GM12878 (cell line): ENCODE data around the gene SRGAP1. TPM values are rescaled to one million over a fixed set of nuclear protein-coding genes. Genes with fewer than 3 reads are reported as not detected.

Source experiments
- ATAC-seq: fragments of 200-7000 bp; cut with Tn5 transposase; 3 replicates; pipeline ENCODE4 v1.9.1; 2020; ENCODE audit warnings: mild to moderate bottlenecking, moderate library complexity
- BruUV-seq: library from RNA; stranded (reverse); fragments of 400-500 nt; replicated peaks from 2 replicates; lab custom pipeline; 2021; lab: Mats Ljungman, UMichigan
- CTCF ChIA-PET: fragments of 300-600 bp; sonication (Branson Sonifier 250); formaldehyde crosslinking; extraction: SDS; loops from one replicate; lab custom pipeline; 2021; ENCODE audit warnings: inconsistent platforms; lab: Yijun Ruan, JAX
- POLR2A ChIA-PET: fragments of 350-600 bp; formaldehyde crosslinking; extraction: SDS; loops from one replicate; lab custom pipeline; 2021; ENCODE audit warnings: inconsistent platforms; lab: Charles Lee
- RAD21 ChIA-PET: fragments of 300-600 bp; sonication (Branson Sonifier 250); formaldehyde crosslinking; loops from one replicate; lab custom pipeline; 2023; ENCODE audit warnings: antibody characterized with exemption; ENCODE audit not compliant: unreplicated experiment; lab: Charles Lee
- SMC1A ChIA-PET: fragments of 300-600 bp; sonication (Branson Sonifier 250); formaldehyde crosslinking; loops from one replicate; lab custom pipeline; 2023; ENCODE audit not compliant: unreplicated experiment, uncharacterized antibody; lab: Charles Lee
- DNase-seq: peaks from one replicate; pipeline ENCODE4 v3.0.0-alpha.2; 2011; ENCODE audit warnings: low read depth, low spot score
- FAIRE-seq: peaks from 3 replicates; lab custom pipeline; 2011; peaks lifted over from hg19 to GRCh38; lab: Jason Lieb, UNC
- H2AFZ ChIP-seq: 2 replicates; pipeline ENCODE4 v1.6.0; 2011; ENCODE audit warnings: low read depth, low read length, control low read depth; ENCODE audit not compliant: control insufficient read depth
- H3K27ac ChIP-seq: 2 replicates; pipeline ENCODE4 v1.5.1; 2011; ENCODE audit warnings: control low read depth; ENCODE audit not compliant: control insufficient read depth, insufficient read depth
- H3K27me3 ChIP-seq, 2 experiments: replicated peaks in 1 of 2; 2 replicates each; pipeline versions ENCODE4 v1.6.0 to v1.6.1; 2011; ENCODE audit warnings: low read length in 1 of 2; ENCODE audit not compliant: control insufficient read depth in 2 of 2, insufficient read depth in 2 of 2
- H3K36me3 ChIP-seq, 2 experiments: 2 replicates each; pipeline ENCODE4 v1.5.1; 2011; ENCODE audit warnings: low read length in 1 of 2; ENCODE audit not compliant: control insufficient read depth in 2 of 2, insufficient read depth in 2 of 2
- H3K4me1 ChIP-seq: 2 replicates; pipeline ENCODE4 v1.6.1; 2011; ENCODE audit warnings: mild to moderate bottlenecking, low read length, moderate library complexity, mixed read lengths; ENCODE audit not compliant: control insufficient read depth, insufficient read depth
- H3K4me2 ChIP-seq: 2 replicates; pipeline ENCODE4 v1.6.0; 2011; ENCODE audit warnings: control low read depth; ENCODE audit not compliant: control insufficient read depth, insufficient read depth
- H3K4me3 ChIP-seq: fragments of 200-600 bp; sonication (generic); 2 replicates; pipeline ENCODE4 v1.5.1; 2016
- H3K79me2 ChIP-seq: 2 replicates; pipeline ENCODE4 v1.6.0; 2011; ENCODE audit warnings: low read length; ENCODE audit not compliant: control insufficient read depth, insufficient read depth
- H3K9ac ChIP-seq: 2 replicates; pipeline ENCODE4 v1.8.0; 2011; ENCODE audit warnings: low read length, control low read depth, mixed read lengths; ENCODE audit not compliant: control insufficient read depth, insufficient read depth
- H3K9me3 ChIP-seq: replicated peaks from 3 replicates; pipeline ENCODE4 v1.5.1; 2011; ENCODE audit warnings: mild to moderate bottlenecking, low read length; ENCODE audit not compliant: control insufficient read depth, insufficient read depth
- H4K20me1 ChIP-seq: 2 replicates; pipeline ENCODE4 v1.6.0; 2011; ENCODE audit not compliant: control insufficient read depth, insufficient read depth
- ASH2L ChIP-seq: fragments of 300-600, 200-600 bp; sonication (generic); IDR thresholded peaks from 2 replicates; pipeline ENCODE4 v1.6.1; 2017; ENCODE audit warnings: low read depth, mild to moderate bottlenecking, borderline replicate concordance
- CBFB ChIP-seq: IDR thresholded peaks from 2 replicates; pipeline ENCODE4 v1.6.1; 2016; ENCODE audit warnings: antibody characterized with exemption, low read depth
- ESRRA ChIP-seq: IDR thresholded peaks from 2 replicates; pipeline ENCODE4 v1.6.1; 2012; ENCODE audit warnings: mild to moderate bottlenecking, low read length, improper control_type of control experiment
- HCFC1 ChIP-seq: fragments of 150-350 bp; IDR thresholded peaks from 2 replicates; pipeline ENCODE4 v1.6.1; 2014; ENCODE audit warnings: low read length
- HDAC6 ChIP-seq: fragments of 200-600 bp; sonication (generic); IDR thresholded peaks from one replicate; pipeline ENCODE4 v1.8.0; 2017; ENCODE audit warnings: antibody characterized with exemption; ENCODE audit not compliant: unreplicated experiment
- IKZF1 ChIP-seq: fragments of 450-650 bp; conservative IDR thresholded peaks from 2 replicates; pipeline ENCODE4 v1.6.1; 2017; ENCODE audit warnings: antibody characterized with exemption, mild to moderate bottlenecking
- LARP7 ChIP-seq: fragments of 450-650 bp; IDR thresholded peaks from 2 replicates; pipeline ENCODE4 v1.6.1; 2017; ENCODE audit warnings: mild to moderate bottlenecking
- PML ChIP-seq: IDR thresholded peaks from 2 replicates; pipeline ENCODE4 v1.6.1; 2012; ENCODE audit warnings: low read length, inconsistent platforms
- RB1 ChIP-seq: fragments of 450-650 bp; formaldehyde crosslinking; IDR thresholded peaks from 2 replicates; pipeline ENCODE4 v1.6.1; 2017; ENCODE audit warnings: mild to moderate bottlenecking, borderline replicate concordance
- SUPT20H ChIP-seq: IDR thresholded peaks from 2 replicates; pipeline ENCODE4 v1.6.1; 2011; ENCODE audit warnings: low read depth, mild to moderate bottlenecking, low read length, moderate library complexity, borderline replicate concordance; ENCODE audit not compliant: control insufficient read depth
- TBL1XR1 ChIP-seq: IDR thresholded peaks from 2 replicates; pipeline ENCODE4 v1.6.1; 2012; ENCODE audit warnings: low read depth, low read length, improper control_type of control experiment
- WGBS: methylation state at CpG from one replicate; pipeline ENCODE4 v1.1.6; 2016; ENCODE audit warnings: low lambda C conversion rate; ENCODE audit not compliant: insufficient replicate concordance, insufficient coverage; ENCODE audit errors: missing lambda C conversion rate; 5-methylcytosine and 5-hydroxymethylcytosine counted together
- in situ Hi-C: fragments of 300-500 bp; cut with MboI; formaldehyde crosslinking; loops from 9 replicates; pipeline ENCODE4 v1.14.3; 2018; ENCODE audit warnings: mixed read lengths
- intact Hi-C: fragments of 100-400 bp; cut with micrococcal nuclease; formaldehyde crosslinking; loops from one replicate; pipeline ENCODE4 v1.14.2; 2022; ENCODE audit not compliant: unreplicated experiment
- polyA plus RNA-seq, 11 experiments: library from polyadenylated mRNA; depleted of rRNA in 4 of 11; unstranded in 6 of 11; stranded (reverse) in 5 of 11; fragments of >200 nt; fragmentation: Nextera tagmentation in 4 of 11; fragmentation: Illumina TruSeq in 1 of 11; extraction: Ambion mirVana in 4 of 11; extraction: Trizol in 1 of 11; gene quantifications; 1 replicate in 1 of 11; 2 replicates in 10 of 11; pipeline versions ENCODE4 v1.2.1 to v1.2.3, GENCODE V29; 2011 to 2016; ENCODE audit warnings: inconsistent platforms in 2 of 11, missing spikeins in 2 of 11, low read depth in 1 of 11
- total RNA-seq, 4 experiments: library from RNA; depleted of rRNA in 3 of 4; stranded (reverse); fragments of >200 nt in 3 of 4; fragmentation: Illumina TruSeq in 1 of 4; extraction: Trizol in 1 of 4; gene quantifications; 2 replicates each; pipeline versions ENCODE4 v1.2.1 to v1.2.3, GENCODE V29; 2013 to 2021
- TF ChIP-seq, protein P1 (sequence below): fragments of 450-650 bp; IDR thresholded peaks from 2 replicates; pipeline ENCODE4 v1.6.1; 2017; ENCODE audit warnings: mild to moderate bottlenecking, moderate library complexity

Gene SRGAP1
- total and polyA plus RNA-seq, 10 of the 15 experiments (the other 5 are each of a cell fraction or from before 2014, with no cell fraction given): 0.16 to 0.85 (median 0.46) TPM

DNA sequence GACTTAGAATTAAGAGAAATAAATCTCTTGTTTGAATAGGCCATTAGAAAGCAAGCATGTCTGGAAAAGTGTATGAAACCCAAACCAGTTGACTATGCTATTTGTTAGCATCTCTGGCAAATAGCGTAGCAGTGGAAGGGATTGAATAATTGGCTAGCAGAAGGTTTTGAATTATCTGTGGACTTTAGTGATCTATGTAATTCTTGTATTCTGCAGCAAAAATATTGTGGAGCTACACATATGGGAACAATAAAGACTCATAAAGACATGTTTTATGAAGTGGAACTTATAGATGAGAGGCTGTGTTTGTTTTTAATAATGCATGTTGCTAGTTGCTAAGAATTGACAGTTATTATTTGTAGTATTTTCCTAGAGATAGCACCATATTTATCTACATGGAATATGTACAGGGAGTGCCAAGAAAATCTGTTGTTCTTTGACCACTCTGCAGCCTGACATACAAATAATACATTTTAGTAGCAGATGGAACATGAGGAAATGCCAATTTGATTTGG, 4.7 kb downstream of the SRGAP1 start:
- H4K20me1 ChIP-seq: no peaks in the 10 kb centered on the region
- no peak for DNase-seq
- ChIA-PET POLR2A (no interaction called here), RAD21 (no interaction called here), SMC1A (interaction anchor here (0.9 kb wide), 1 partner anchor 40 kb away, joined by 3 read pairs; no protein-coding TSS in a partner anchor), CTCF (no interaction called here)
- WGBS: 29% methylated on average over 1 of the region's 1 CpG
- H3K4me2 ChIP-seq: no peak overlapping the region
- H3K9me3 ChIP-seq: no peaks in the 10 kb centered on the region
- no TSS peak for BruUV-seq
- H3K79me2 ChIP-seq: no peaks in the 10 kb centered on the region
- no peak overlapping the region for H3K27ac ChIP-seq
- peaks cover 2 to 6% of the 10 kb centered on the region in 2 experiments; a peak in 3 of 4 replicates for H3K27me3 ChIP-seq
- no peak for ATAC-seq
- TF ChIP-seq IKZF1 (no peak), CBFB (no peak), SUPT20H (no peak), ESRRA (no peak)
- intact Hi-C loops (loop anchor here (10.0 kb wide), 2 partner anchors 166 to 246 kb away; no protein-coding TSS in a partner anchor), in situ Hi-C loops (loop anchor here (25.0 kb wide), 1 partner anchor 538 kb away; the partner anchor contains the start of gene C12orf56)
- no peaks in the 10 kb centered on the region; the same call in 1 of the 2 replicates for H3K4me1 ChIP-seq
- no peaks in the 10 kb centered on the region for H3K36me3 ChIP-seq
- no peak overlapping the region for H3K9ac ChIP-seq
- FAIRE-seq: no peak
- H2AFZ ChIP-seq: no peak overlapping the region
- no peak overlapping the region for H3K4me3 ChIP-seq

DNA sequence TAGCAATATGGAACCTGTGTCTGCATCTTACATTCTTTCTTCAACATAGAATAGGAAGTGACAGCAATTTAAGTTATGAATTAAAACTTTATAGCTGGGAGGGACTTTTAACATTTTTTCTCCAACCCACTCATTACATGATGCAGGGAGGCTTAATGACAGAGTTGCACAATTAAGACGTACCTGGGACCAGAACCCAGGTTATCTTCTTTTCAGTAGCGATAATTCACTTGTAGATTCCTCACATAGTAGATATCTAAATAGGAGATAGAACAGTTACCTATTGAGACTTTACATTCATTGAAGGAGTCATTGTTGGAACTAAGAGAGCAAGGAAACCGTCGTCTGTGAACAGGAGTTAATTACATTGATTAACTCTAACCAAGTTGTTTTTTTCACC, 5.1 kb downstream of the SRGAP1 start:
- H3K79me2 ChIP-seq: no peaks in the 10 kb centered on the region
- SMC1A ChIA-PET: interaction anchor here (0.6 to 0.9 kb wide), 2 partner anchors 39 to 906 kb away, joined by 3 read pairs; no protein-coding TSS in a partner anchor
- BruUV-seq: no TSS peak
- no peak overlapping the region for H3K9ac ChIP-seq
- no peak for DNase-seq
- H2AFZ ChIP-seq: no peak overlapping the region
- POLR2A ChIA-PET: no interaction called here
- no peak for FAIRE-seq
- H3K4me1 ChIP-seq: no peaks in the 10 kb centered on the region; the same call in 1 of the 2 replicates
- no peaks in the 10 kb centered on the region for H3K36me3 ChIP-seq
- no peaks in the 10 kb centered on the region for H4K20me1 ChIP-seq
- RAD21 ChIA-PET: no interaction called here
- H3K27me3 ChIP-seq: peaks cover 2 to 3% of the 10 kb centered on the region in 2 experiments; a peak in 3 of 4 replicates
- no peaks in the 10 kb centered on the region for H3K9me3 ChIP-seq
- intact Hi-C loops (loop anchor here (10.0 kb wide), 2 partner anchors 165 to 245 kb away; no protein-coding TSS in a partner anchor), in situ Hi-C loops (loop anchor here (25.0 kb wide), 1 partner anchor 538 kb away; the partner anchor contains the start of gene C12orf56)
- H3K4me2 ChIP-seq: no peak overlapping the region
- WGBS: 83% methylated on average over 4 of the region's 4 CpGs
- H3K4me3 ChIP-seq: no peak overlapping the region
- ATAC-seq: no peak
- H3K27ac ChIP-seq: no peak overlapping the region
- CTCF ChIA-PET: interaction anchor here (1.4 kb wide), 1 partner anchor 10 kb away, joined by 5 read pairs; no protein-coding TSS in a partner anchor
- TF ChIP-seq ASH2L (no peak), PML (no peak), HDAC6 (no peak), HCFC1 (no peak), TBL1XR1 (no peak), IKZF1 (no peak), RB1 (no peak), LARP7 (no peak)
- TF ChIP-seq, protein P1, sequence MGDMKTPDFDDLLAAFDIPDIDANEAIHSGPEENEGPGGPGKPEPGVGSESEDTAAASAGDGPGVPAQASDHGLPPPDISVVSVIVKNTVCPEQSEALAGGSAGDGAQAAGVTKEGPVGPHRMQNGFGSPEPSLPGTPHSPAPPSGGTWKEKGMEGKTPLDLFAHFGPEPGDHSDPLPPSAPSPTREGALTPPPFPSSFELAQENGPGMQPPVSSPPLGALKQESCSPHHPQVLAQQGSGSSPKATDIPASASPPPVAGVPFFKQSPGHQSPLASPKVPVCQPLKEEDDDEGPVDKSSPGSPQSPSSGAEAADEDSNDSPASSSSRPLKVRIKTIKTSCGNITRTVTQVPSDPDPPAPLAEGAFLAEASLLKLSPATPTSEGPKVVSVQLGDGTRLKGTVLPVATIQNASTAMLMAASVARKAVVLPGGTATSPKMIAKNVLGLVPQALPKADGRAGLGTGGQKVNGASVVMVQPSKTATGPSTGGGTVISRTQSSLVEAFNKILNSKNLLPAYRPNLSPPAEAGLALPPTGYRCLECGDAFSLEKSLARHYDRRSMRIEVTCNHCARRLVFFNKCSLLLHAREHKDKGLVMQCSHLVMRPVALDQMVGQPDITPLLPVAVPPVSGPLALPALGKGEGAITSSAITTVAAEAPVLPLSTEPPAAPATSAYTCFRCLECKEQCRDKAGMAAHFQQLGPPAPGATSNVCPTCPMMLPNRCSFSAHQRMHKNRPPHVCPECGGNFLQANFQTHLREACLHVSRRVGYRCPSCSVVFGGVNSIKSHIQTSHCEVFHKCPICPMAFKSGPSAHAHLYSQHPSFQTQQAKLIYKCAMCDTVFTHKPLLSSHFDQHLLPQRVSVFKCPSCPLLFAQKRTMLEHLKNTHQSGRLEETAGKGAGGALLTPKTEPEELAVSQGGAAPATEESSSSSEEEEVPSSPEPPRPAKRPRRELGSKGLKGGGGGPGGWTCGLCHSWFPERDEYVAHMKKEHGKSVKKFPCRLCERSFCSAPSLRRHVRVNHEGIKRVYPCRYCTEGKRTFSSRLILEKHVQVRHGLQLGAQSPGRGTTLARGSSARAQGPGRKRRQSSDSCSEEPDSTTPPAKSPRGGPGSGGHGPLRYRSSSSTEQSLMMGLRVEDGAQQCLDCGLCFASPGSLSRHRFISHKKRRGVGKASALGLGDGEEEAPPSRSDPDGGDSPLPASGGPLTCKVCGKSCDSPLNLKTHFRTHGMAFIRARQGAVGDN: no peak
